GM12878 (cell line): ENCODE results near the gene SYTL4. TPM values are rescaled to one million over a fixed set of nuclear protein-coding genes. Genes with fewer than 3 reads are reported as not detected.

Source experiments
- ATAC-seq: fragments of 200-7000 bp; cut with Tn5 transposase; 3 replicates; pipeline ENCODE4 v1.9.1; 2020; ENCODE audit warnings: mild to moderate bottlenecking, moderate library complexity
- BruUV-seq: library from RNA; stranded (reverse); fragments of 400-500 nt; replicated peaks from 2 replicates; lab custom pipeline; 2021; lab: Mats Ljungman, UMichigan
- CTCF ChIA-PET: fragments of 300-600 bp; sonication (Branson Sonifier 250); formaldehyde crosslinking; extraction: SDS; loops from one replicate; lab custom pipeline; 2021; ENCODE audit warnings: inconsistent platforms; lab: Yijun Ruan, JAX
- POLR2A ChIA-PET: fragments of 350-600 bp; formaldehyde crosslinking; extraction: SDS; loops from one replicate; lab custom pipeline; 2021; ENCODE audit warnings: inconsistent platforms; lab: Charles Lee
- RAD21 ChIA-PET: fragments of 300-600 bp; sonication (Branson Sonifier 250); formaldehyde crosslinking; loops from one replicate; lab custom pipeline; 2023; ENCODE audit warnings: antibody characterized with exemption; ENCODE audit not compliant: unreplicated experiment; lab: Charles Lee
- SMC1A ChIA-PET: fragments of 300-600 bp; sonication (Branson Sonifier 250); formaldehyde crosslinking; loops from one replicate; lab custom pipeline; 2023; ENCODE audit not compliant: unreplicated experiment, uncharacterized antibody; lab: Charles Lee
- DNase-seq: peaks from one replicate; pipeline ENCODE4 v3.0.0-alpha.2; 2011; ENCODE audit warnings: low read depth, low spot score
- FAIRE-seq: peaks from 3 replicates; lab custom pipeline; 2011; peaks lifted over from hg19 to GRCh38; lab: Jason Lieb, UNC
- H2AFZ ChIP-seq: 2 replicates; pipeline ENCODE4 v1.6.0; 2011; ENCODE audit warnings: low read depth, low read length, control low read depth; ENCODE audit not compliant: control insufficient read depth
- H3K27ac ChIP-seq: 2 replicates; pipeline ENCODE4 v1.5.1; 2011; ENCODE audit warnings: control low read depth; ENCODE audit not compliant: control insufficient read depth, insufficient read depth
- H3K27me3 ChIP-seq, 2 experiments: replicated peaks in 1 of 2; 2 replicates each; pipeline versions ENCODE4 v1.6.0 to v1.6.1; 2011; ENCODE audit warnings: low read length in 1 of 2; ENCODE audit not compliant: control insufficient read depth in 2 of 2, insufficient read depth in 2 of 2
- H3K36me3 ChIP-seq, 2 experiments: 2 replicates each; pipeline ENCODE4 v1.5.1; 2011; ENCODE audit warnings: low read length in 1 of 2; ENCODE audit not compliant: control insufficient read depth in 2 of 2, insufficient read depth in 2 of 2
- H3K4me1 ChIP-seq: 2 replicates; pipeline ENCODE4 v1.6.1; 2011; ENCODE audit warnings: mild to moderate bottlenecking, low read length, moderate library complexity, mixed read lengths; ENCODE audit not compliant: control insufficient read depth, insufficient read depth
- H3K4me2 ChIP-seq: 2 replicates; pipeline ENCODE4 v1.6.0; 2011; ENCODE audit warnings: control low read depth; ENCODE audit not compliant: control insufficient read depth, insufficient read depth
- H3K4me3 ChIP-seq: fragments of 200-600 bp; sonication (generic); 2 replicates; pipeline ENCODE4 v1.5.1; 2016
- H3K79me2 ChIP-seq: 2 replicates; pipeline ENCODE4 v1.6.0; 2011; ENCODE audit warnings: low read length; ENCODE audit not compliant: control insufficient read depth, insufficient read depth
- H3K9ac ChIP-seq: 2 replicates; pipeline ENCODE4 v1.8.0; 2011; ENCODE audit warnings: low read length, control low read depth, mixed read lengths; ENCODE audit not compliant: control insufficient read depth, insufficient read depth
- H3K9me3 ChIP-seq: replicated peaks from 3 replicates; pipeline ENCODE4 v1.5.1; 2011; ENCODE audit warnings: mild to moderate bottlenecking, low read length; ENCODE audit not compliant: control insufficient read depth, insufficient read depth
- H4K20me1 ChIP-seq: 2 replicates; pipeline ENCODE4 v1.6.0; 2011; ENCODE audit not compliant: control insufficient read depth, insufficient read depth
- ATF2 ChIP-seq: IDR thresholded peaks from 2 replicates; pipeline ENCODE4 v1.6.1; 2012; ENCODE audit warnings: low read length, inconsistent platforms
- CBFB ChIP-seq: IDR thresholded peaks from 2 replicates; pipeline ENCODE4 v1.6.1; 2016; ENCODE audit warnings: antibody characterized with exemption, low read depth
- CBX5 ChIP-seq: sonication (generic); IDR thresholded peaks from 2 replicates; pipeline ENCODE4 v1.6.1; 2016; ENCODE audit warnings: low read depth, moderate library complexity, mild to moderate bottlenecking, inconsistent platforms
- CHD2 ChIP-seq: IDR thresholded peaks from 2 replicates; pipeline ENCODE4 v1.6.1; 2011; ENCODE audit warnings: low read depth, low read length, improper control_type of control experiment, borderline replicate concordance
- E4F1 ChIP-seq: fragments of 450-650 bp; IDR thresholded peaks from 2 replicates; pipeline ENCODE4 v1.6.1; 2018; ENCODE audit warnings: borderline replicate concordance, mild to moderate bottlenecking; ENCODE audit not compliant: partially characterized antibody
- EED ChIP-seq: sonication (generic); IDR thresholded peaks from 2 replicates; pipeline ENCODE4 v1.6.1; 2016; ENCODE audit warnings: antibody characterized with exemption, low read depth
- EZH2 ChIP-seq: IDR thresholded peaks from 2 replicates; pipeline ENCODE4 v1.6.1; 2012; ENCODE audit warnings: low read depth, mild to moderate bottlenecking, control low read depth, inconsistent platforms, low read length, borderline replicate concordance; ENCODE audit not compliant: control insufficient read depth
- JUND ChIP-seq: IDR thresholded peaks from 2 replicates; pipeline ENCODE4 v1.6.1; 2012; ENCODE audit warnings: low read depth, mild to moderate bottlenecking, low read length, improper control_type of control experiment, moderate library complexity
- NFYB ChIP-seq: IDR thresholded peaks from 2 replicates; pipeline ENCODE4 v1.6.1; 2011; ENCODE audit warnings: low read depth, mild to moderate bottlenecking, low read length, improper control_type of control experiment, moderate library complexity; ENCODE audit not compliant: insufficient read depth
- NKRF ChIP-seq: fragments of 450-650 bp; conservative IDR thresholded peaks from 2 replicates; pipeline ENCODE4 v1.6.1; 2017; ENCODE audit warnings: mild to moderate bottlenecking, moderate library complexity
- NR2C2 ChIP-seq: IDR thresholded peaks from 2 replicates; pipeline ENCODE4 v1.6.1; 2011; ENCODE audit warnings: borderline replicate concordance, low read depth; ENCODE audit not compliant: control insufficient read depth, insufficient read length
- RELA ChIP-seq: fragments of 450-650 bp; IDR thresholded peaks from 2 replicates; pipeline ENCODE4 v1.8.0; 2014; ENCODE audit warnings: borderline replicate concordance; ENCODE audit not compliant: partially characterized antibody
- SMAD1 ChIP-seq: fragments of 450-650 bp; IDR thresholded peaks from 2 replicates; pipeline ENCODE4 v1.6.1; 2018; ENCODE audit warnings: mild to moderate bottlenecking, low read depth; ENCODE audit not compliant: partially characterized antibody
- SMC3 ChIP-seq: IDR thresholded peaks from 2 replicates; pipeline ENCODE4 v1.6.1; 2011; ENCODE audit warnings: low read length, improper control_type of control experiment, borderline replicate concordance
- SUPT20H ChIP-seq: IDR thresholded peaks from 2 replicates; pipeline ENCODE4 v1.6.1; 2011; ENCODE audit warnings: low read depth, mild to moderate bottlenecking, low read length, moderate library complexity, borderline replicate concordance; ENCODE audit not compliant: control insufficient read depth
- ZBED1 ChIP-seq: IDR thresholded peaks from 2 replicates; pipeline ENCODE4 v1.6.1; 2016; ENCODE audit warnings: borderline replicate concordance
- ZBTB33 ChIP-seq: fragments of 450-650 bp; IDR thresholded peaks from 2 replicates; pipeline ENCODE4 v1.6.1; 2017; ENCODE audit warnings: mild to moderate bottlenecking
- ZNF274 ChIP-seq: IDR thresholded peaks from one replicate; pipeline ENCODE4 v1.8.0; 2011; ENCODE audit not compliant: insufficient read length, insufficient read depth
- WGBS: methylation state at CpG from one replicate; pipeline ENCODE4 v1.1.6; 2016; ENCODE audit warnings: low lambda C conversion rate; ENCODE audit not compliant: insufficient replicate concordance, insufficient coverage; ENCODE audit errors: missing lambda C conversion rate; 5-methylcytosine and 5-hydroxymethylcytosine counted together
- in situ Hi-C: fragments of 300-500 bp; cut with MboI; formaldehyde crosslinking; loops from 9 replicates; pipeline ENCODE4 v1.14.3; 2018; ENCODE audit warnings: mixed read lengths
- intact Hi-C: fragments of 100-400 bp; cut with micrococcal nuclease; formaldehyde crosslinking; loops from one replicate; pipeline ENCODE4 v1.14.2; 2022; ENCODE audit not compliant: unreplicated experiment
- polyA plus RNA-seq, 11 experiments: library from polyadenylated mRNA; depleted of rRNA in 4 of 11; unstranded in 6 of 11; stranded (reverse) in 5 of 11; fragments of >200 nt; fragmentation: Nextera tagmentation in 4 of 11; fragmentation: Illumina TruSeq in 1 of 11; extraction: Ambion mirVana in 4 of 11; extraction: Trizol in 1 of 11; gene quantifications; 1 replicate in 1 of 11; 2 replicates in 10 of 11; pipeline versions ENCODE4 v1.2.1 to v1.2.3, GENCODE V29; 2011 to 2016; ENCODE audit warnings: inconsistent platforms in 2 of 11, missing spikeins in 2 of 11, low read depth in 1 of 11
- total RNA-seq, 4 experiments: library from RNA; depleted of rRNA in 3 of 4; stranded (reverse); fragments of >200 nt in 3 of 4; fragmentation: Illumina TruSeq in 1 of 4; extraction: Trizol in 1 of 4; gene quantifications; 2 replicates each; pipeline versions ENCODE4 v1.2.1 to v1.2.3, GENCODE V29; 2013 to 2021

The SYTL4 gene
- total and polyA plus RNA-seq, 10 of the 15 experiments (the other 5 are each of a cell fraction or from before 2014, with no cell fraction given) = 0.07 to 0.74 (median 0.19) TPM; not detected in 2

- Histone ChIP-seq H3K9ac (no peak overlapping the region), H3K27me3 (peaks cover 0 to 2% of the 10 kb centered on the region in 2 experiments; a peak in 2 of 4 replicates), H3K4me1 (no peaks in the 10 kb centered on the region), H4K20me1 (no peaks in the 10 kb centered on the region), H3K27ac (no peak overlapping the region), H2AFZ (no peak overlapping the region), H3K9me3 (no peaks in the 10 kb centered on the region; the same call in 2 of the 3 replicates), H3K36me3 (no peaks in the 10 kb centered on the region), H3K4me2 (no peak overlapping the region), H3K79me2 (no peaks in the 10 kb centered on the region), H3K4me3 (no peak overlapping the region)
- ChIA-PET CTCF (no interaction called here), POLR2A (no interaction called here), SMC1A (no interaction called here), RAD21 (no interaction called here)
- BruUV-seq = no TSS peak
- DNase-seq = no peak
- 49% methylated on average over 8 of the region's 8 CpGs for WGBS
- in situ Hi-C loops (no loop called here), intact Hi-C loops (loop anchor here (10.0 kb wide), 1 partner anchor 121 kb away; no protein-coding TSS in a partner anchor)
- FAIRE-seq = no peak
- no peak for ATAC-seq
- no peak for TF ChIP-seq ZBED1
- no peak for TF ChIP-seq EED
- TF ChIP-seq SMAD1 = no peak
- TF ChIP-seq ZBTB33 = no peak
- no peak for TF ChIP-seq NR2C2
- no peak for TF ChIP-seq SMC3
- no peak for TF ChIP-seq NFYB
- TF ChIP-seq SUPT20H = no peak
- TF ChIP-seq ATF2 = no peak
- no peak for TF ChIP-seq CBX5
- no peak for TF ChIP-seq JUND
- TF ChIP-seq CHD2 = no peak
- TF ChIP-seq EZH2 = no peak
- no peak for TF ChIP-seq NKRF
- no peak for TF ChIP-seq CBFB
- TF ChIP-seq RELA = no peak
- no peak for TF ChIP-seq E4F1
- TF ChIP-seq ZNF274 = no peak
These were observed 96.0 kb downstream of the SYTL4 start for GRCh38 chrX:100635989-100636320.
